ENCODE data around the gene BOD1.

The BOD1 gene

DNA sequence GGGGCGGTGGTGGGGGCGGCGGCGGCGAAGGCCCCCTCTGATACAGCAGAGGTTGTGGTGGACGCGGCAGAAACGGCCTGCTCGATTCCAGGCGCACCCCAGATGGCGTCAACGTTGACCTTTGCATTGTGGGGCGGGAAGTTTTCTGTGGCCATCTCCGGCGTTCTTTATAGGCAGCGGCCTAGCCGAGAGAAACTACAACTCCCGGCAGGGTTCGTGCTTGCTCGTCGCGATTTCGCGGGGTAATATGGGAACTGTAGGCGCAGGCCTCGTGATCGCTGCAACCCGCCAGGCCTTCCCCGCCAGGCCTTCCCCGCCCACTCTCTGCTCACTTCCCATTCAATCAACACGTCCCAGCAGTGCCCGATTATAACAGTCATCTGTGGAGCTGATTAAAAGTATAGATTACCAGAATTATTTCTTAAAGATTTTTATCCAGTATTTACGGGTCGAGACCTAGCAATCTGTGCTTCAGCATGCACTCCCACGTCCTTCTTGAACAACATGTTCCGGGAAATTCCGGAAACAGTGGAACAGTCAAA lies at the start of gene BOD1:
Gene BOD1, minus strand, starts transcription at position 74 of the 542 bp plus-strand sequence. CDS start 214 bp downstream, outside the sequence.
- H3K9me3 ChIP-seq (ENCODE audit: insufficient read depth, low read depth, low read length) = no peaks in the 10 kb centered on the region
- peaks cover 18% of the 10 kb centered on the region; the same call in 1 of the 2 replicates for H3K4me1 ChIP-seq (ENCODE audit: insufficient read depth, low read length)
- H3K36me3 ChIP-seq (ENCODE audit: insufficient read depth, low read depth, low read length) = peaks cover 22% of the 10 kb centered on the region
- no peaks in the 10 kb centered on the region for H3K27me3 ChIP-seq (ENCODE audit: insufficient read depth, low read length)
- H3K9ac ChIP-seq (ENCODE audit: low read depth, low read length) = peak within 1 kb of the TSS; percentile 91
- H3K27ac ChIP-seq (ENCODE audit: low read length) = peak within 1 kb of the TSS; percentile 4
- peak within 1 kb of the TSS; percentile 95 for H3K4me3 ChIP-seq (ENCODE audit: low read length)

DNA sequence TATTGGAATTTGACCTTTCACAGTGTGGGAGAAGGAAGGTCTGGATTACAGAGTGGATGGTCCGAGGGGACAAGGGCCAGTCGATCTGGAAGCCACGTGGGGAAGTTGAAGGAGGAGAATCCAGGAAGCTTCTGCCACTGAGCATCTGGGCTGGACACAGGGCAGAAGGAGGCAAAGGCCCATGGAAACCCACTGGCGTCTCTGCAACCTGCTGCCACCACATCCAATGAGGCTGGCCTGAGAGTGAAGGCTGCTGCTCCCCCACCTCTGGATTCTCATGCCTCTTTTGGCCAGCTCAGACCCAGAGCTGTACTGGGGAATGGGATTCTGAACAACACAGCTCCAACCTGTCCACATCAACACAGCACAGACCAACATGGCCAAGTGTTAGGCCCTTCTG lies 48.9 kb upstream of the BOD1 start:
- H3K27me3 ChIP-seq (ENCODE audit: insufficient read depth, low read length) = no peaks in the 10 kb centered on the region
- H3K36me3 ChIP-seq (ENCODE audit: insufficient read depth, low read depth, low read length) = no peaks in the 10 kb centered on the region
- peaks cover 2% of the 10 kb centered on the region; the same call in 1 of the 2 replicates for H3K9me3 ChIP-seq (ENCODE audit: insufficient read depth, low read depth, low read length)
- H3K4me1 ChIP-seq (ENCODE audit: insufficient read depth, low read length) = peaks cover 12% of the 10 kb centered on the region; the same call in 1 of the 2 replicates
- H3K4me3 ChIP-seq (ENCODE audit: low read length) = no peak overlapping the region
- no peak overlapping the region for H3K9ac ChIP-seq (ENCODE audit: low read depth, low read length)
- H3K27ac ChIP-seq (ENCODE audit: low read length) = no peak overlapping the region

DNA sequence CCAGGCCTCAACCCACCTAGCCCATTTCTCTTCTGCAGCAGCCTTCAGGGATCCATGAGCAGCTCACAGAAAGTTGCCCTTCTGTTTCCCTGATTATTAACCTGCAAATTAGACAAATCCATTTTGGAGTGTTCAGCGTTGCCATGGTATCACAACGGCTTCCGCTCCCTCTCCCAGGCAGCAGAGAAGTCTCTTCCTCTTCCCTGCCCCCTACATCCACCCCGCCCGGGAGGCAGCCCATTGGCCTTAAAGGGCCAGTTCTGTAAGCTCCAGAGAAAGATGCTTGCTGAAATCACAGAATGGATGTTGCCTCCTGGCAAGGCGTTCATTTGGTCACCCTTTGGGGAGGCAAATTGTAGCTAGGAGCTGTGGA lies 47.7 kb upstream of the BOD1 start:
- no peaks in the 10 kb centered on the region for H3K36me3 ChIP-seq (ENCODE audit: insufficient read depth, low read depth, low read length)
- H3K9ac ChIP-seq (ENCODE audit: low read depth, low read length) = no peak overlapping the region
- H3K4me1 ChIP-seq (ENCODE audit: insufficient read depth, low read length) = peaks cover 5% of the 10 kb centered on the region; the same call in 1 of the 2 replicates
- no peaks in the 10 kb centered on the region for H3K27me3 ChIP-seq (ENCODE audit: insufficient read depth, low read length)
- no peak overlapping the region for H3K27ac ChIP-seq (ENCODE audit: low read length)
- no peak overlapping the region for H3K4me3 ChIP-seq (ENCODE audit: low read length)
- peaks cover 2% of the 10 kb centered on the region; the same call in 1 of the 2 replicates for H3K9me3 ChIP-seq (ENCODE audit: insufficient read depth, low read depth, low read length)

DNA sequence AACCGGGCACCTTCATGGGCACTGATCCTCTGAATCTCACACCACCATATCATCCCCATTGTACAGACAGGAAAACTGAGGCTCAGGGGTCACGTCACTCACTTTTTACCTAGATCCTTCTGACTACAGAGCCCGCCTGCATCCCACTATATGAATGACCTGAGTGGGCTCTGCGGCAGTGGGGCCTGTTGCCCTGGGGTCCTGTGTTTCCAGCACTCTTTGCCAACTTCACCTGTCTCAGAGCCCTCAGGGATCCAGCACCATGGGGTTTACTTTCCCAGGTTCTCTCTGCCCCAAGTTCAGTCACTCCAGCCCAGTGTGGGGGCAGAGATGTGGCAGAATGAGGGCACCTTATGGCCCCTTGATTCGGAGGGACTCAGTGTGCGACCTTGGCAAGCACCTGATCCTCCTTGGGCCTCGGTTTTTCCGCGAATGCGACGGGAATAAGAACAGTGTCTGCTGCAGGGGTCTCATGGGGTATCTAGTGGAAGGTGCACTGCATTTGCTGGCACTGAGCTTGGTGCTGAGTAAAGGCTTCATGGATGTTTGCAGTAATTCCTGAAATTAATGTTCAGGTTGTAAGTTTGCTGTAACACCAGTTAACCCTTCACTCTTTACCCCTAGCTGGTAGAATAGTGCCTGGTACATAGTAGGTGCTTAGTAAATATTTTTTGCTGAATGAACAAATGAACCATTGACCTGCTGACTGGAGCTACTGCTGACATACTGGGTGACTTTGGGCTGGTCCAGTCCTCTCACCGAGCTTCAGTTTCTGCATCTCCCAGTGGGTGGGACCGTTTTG lies 47.1 kb upstream of the BOD1 start:
- H3K9ac ChIP-seq (ENCODE audit: low read depth, low read length) = no peak overlapping the region
- peaks cover 4% of the 10 kb centered on the region; the same call in 1 of the 2 replicates for H3K4me1 ChIP-seq (ENCODE audit: insufficient read depth, low read length)
- no peaks in the 10 kb centered on the region; the same call in 1 of the 2 replicates for H3K9me3 ChIP-seq (ENCODE audit: insufficient read depth, low read depth, low read length)
- H3K27me3 ChIP-seq (ENCODE audit: insufficient read depth, low read length) = no peaks in the 10 kb centered on the region
- no peak overlapping the region for H3K27ac ChIP-seq (ENCODE audit: low read length)
- no peaks in the 10 kb centered on the region for H3K36me3 ChIP-seq (ENCODE audit: insufficient read depth, low read depth, low read length)
- no peak overlapping the region for H3K4me3 ChIP-seq (ENCODE audit: low read length)

DNA sequence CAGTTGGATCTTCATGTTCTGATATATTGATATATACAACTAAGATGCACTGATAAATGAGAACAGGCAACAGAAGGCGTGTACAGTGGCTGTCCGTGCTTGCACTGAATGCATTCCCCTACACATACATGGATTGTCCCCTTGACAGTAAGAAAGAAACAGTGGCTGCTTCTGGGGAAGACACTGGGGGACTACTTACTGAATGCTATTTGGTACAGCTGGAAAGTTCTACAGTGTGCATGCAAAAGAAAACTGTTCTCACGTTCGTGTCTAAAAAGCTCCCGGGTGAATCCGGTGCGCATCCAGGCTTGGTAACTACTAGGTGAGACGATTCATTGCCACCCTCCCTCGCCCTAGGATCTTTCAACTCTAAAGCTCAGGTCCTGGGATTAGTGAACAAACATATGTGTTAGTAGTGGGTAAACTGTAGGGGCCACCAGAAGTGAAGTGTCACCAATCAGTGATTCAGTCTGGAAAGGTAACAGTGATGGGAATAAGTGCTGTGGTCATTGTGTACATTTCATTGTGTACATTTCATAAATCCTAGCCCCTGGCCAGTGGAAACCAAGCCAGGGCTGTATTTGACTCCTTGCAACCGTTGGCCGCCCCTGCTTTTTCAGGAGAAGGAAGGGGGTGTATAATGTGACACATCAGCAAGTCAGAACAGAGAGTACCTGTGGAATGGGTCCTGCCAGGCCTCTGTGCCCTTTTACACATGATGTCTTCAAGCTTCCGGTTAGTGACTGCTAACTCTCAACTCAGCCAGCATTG lies 46.3 kb upstream of the BOD1 start:
- no peaks in the 10 kb centered on the region for H3K36me3 ChIP-seq (ENCODE audit: insufficient read depth, low read depth, low read length)
- no peak overlapping the region for H3K4me3 ChIP-seq (ENCODE audit: low read length)
- H3K4me1 ChIP-seq (ENCODE audit: insufficient read depth, low read length) = peaks cover 4% of the 10 kb centered on the region; the same call in 1 of the 2 replicates
- H3K9me3 ChIP-seq (ENCODE audit: insufficient read depth, low read depth, low read length) = no peaks in the 10 kb centered on the region
- H3K27me3 ChIP-seq (ENCODE audit: insufficient read depth, low read length) = no peaks in the 10 kb centered on the region
- H3K9ac ChIP-seq (ENCODE audit: low read depth, low read length) = no peak overlapping the region
- H3K27ac ChIP-seq (ENCODE audit: low read length) = no peak overlapping the region

DNA sequence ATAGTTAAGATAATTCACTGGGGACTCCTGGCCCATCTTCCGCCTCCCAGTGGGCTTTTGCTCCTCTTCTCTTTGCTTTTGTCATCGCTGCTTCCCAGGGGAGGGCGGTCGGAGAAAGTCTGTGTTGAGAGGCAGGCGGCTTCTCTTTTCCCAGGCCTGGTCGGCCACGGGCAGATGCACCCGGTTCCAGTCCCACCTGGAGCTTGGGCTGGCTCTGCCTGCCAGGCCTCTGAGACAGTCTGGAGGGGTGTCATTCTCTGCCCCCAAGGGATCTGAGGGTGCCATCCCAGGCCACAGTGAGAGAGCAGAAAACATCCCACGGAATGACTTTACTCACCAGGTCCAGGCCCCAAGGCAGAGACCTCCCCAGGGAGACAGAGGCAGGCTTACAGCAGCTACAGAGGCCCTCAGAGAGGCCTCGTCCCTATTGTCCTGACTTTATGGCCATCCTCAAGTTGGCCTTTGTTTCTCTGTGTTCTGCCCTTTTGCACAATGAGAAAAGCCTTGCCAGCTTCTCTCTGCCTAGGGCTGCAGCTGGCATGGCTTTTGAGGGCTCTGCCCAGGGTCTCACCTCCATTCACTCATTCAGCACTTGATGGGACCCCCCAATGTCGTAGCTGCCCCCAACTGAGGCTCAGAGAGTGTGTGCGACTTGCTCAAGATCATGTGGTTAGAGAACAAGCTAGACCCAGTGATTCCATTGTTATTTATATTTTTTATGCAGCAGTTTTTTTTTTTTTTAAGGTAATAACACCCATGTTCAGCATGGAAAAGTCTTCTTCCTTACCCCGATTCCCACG lies 44.2 kb upstream of the BOD1 start:
- no peak overlapping the region for H3K4me3 ChIP-seq (ENCODE audit: low read length)
- no peaks in the 10 kb centered on the region for H3K27me3 ChIP-seq (ENCODE audit: insufficient read depth, low read length)
- H3K27ac ChIP-seq (ENCODE audit: low read length) = no peak overlapping the region
- H3K4me1 ChIP-seq (ENCODE audit: insufficient read depth, low read length) = peaks cover 4% of the 10 kb centered on the region; the same call in 1 of the 2 replicates
- no peaks in the 10 kb centered on the region for H3K36me3 ChIP-seq (ENCODE audit: insufficient read depth, low read depth, low read length)
- no peaks in the 10 kb centered on the region for H3K9me3 ChIP-seq (ENCODE audit: insufficient read depth, low read depth, low read length)
- no peak overlapping the region for H3K9ac ChIP-seq (ENCODE audit: low read depth, low read length)

DNA sequence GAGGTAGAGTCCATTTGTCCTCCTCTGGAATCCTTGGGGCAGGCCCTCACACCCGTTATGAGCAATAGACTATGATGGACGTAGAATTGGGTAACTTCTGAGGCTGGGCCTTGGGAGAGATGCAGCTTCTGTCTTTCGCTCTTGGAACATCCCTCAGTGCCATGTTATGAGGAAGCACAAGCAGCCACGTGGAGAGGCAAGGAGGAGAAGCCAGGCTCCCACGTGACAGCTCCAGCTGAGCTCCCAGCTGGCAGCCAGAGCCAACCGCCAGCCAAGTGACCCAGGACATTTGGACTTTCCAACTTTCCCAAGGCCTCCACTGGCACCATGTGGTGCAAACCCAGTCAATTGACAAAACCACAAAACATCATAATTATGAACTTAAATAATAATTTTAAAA lies 43.0 kb upstream of the BOD1 start:
- Histone ChIP-seq H3K9ac (ENCODE audit: low read depth, low read length) (no peak overlapping the region), H3K36me3 (ENCODE audit: insufficient read depth, low read depth, low read length) (no peaks in the 10 kb centered on the region), H3K9me3 (ENCODE audit: insufficient read depth, low read depth, low read length) (peaks cover 5% of the 10 kb centered on the region; the same call in 1 of the 2 replicates), H3K27me3 (ENCODE audit: insufficient read depth, low read length) (no peaks in the 10 kb centered on the region), H3K27ac (ENCODE audit: low read length) (no peak overlapping the region), H3K4me3 (ENCODE audit: low read length) (no peak overlapping the region), H3K4me1 (ENCODE audit: insufficient read depth, low read length) (peaks cover 4% of the 10 kb centered on the region; the same call in 1 of the 2 replicates)

DNA sequence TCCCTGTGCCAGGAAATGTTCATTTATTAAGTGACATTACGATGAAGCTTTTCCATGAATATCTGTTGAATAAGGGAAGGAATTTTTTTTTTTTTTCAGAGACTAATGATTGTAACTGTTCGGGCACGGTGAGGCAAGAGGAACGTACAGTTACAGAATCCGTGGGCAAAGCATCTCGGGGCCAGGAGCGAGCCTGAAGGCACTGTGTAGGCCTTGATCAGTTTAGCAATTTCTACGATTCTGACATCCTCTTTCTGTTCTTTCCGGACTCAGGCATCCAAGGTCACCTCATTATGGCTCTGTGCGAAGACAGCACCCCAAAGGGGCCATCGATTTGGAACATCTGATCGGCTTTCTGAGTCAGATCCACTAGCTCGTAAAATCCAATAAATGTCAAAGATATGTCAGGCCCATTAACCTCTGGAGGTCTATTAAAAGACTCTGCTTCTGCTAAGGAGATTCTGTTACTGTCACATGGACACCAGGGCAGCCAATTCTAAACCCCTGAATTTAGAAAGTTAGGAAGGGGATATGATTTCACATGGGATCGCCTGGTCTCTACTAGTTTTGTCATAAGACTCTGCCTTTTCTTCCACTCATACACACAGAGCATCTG lies 41.4 kb upstream of the BOD1 start:
- Histone ChIP-seq H3K4me3 (ENCODE audit: low read length) (no peak overlapping the region), H3K36me3 (ENCODE audit: insufficient read depth, low read depth, low read length) (no peaks in the 10 kb centered on the region), H3K9me3 (ENCODE audit: insufficient read depth, low read depth, low read length) (peaks cover 20% of the 10 kb centered on the region; the same call in 1 of the 2 replicates), H3K27me3 (ENCODE audit: insufficient read depth, low read length) (no peaks in the 10 kb centered on the region), H3K27ac (ENCODE audit: low read length) (no peak overlapping the region), H3K4me1 (ENCODE audit: insufficient read depth, low read length) (peaks cover 4% of the 10 kb centered on the region; the same call in 1 of the 2 replicates), H3K9ac (ENCODE audit: low read depth, low read length) (no peak overlapping the region)

DNA sequence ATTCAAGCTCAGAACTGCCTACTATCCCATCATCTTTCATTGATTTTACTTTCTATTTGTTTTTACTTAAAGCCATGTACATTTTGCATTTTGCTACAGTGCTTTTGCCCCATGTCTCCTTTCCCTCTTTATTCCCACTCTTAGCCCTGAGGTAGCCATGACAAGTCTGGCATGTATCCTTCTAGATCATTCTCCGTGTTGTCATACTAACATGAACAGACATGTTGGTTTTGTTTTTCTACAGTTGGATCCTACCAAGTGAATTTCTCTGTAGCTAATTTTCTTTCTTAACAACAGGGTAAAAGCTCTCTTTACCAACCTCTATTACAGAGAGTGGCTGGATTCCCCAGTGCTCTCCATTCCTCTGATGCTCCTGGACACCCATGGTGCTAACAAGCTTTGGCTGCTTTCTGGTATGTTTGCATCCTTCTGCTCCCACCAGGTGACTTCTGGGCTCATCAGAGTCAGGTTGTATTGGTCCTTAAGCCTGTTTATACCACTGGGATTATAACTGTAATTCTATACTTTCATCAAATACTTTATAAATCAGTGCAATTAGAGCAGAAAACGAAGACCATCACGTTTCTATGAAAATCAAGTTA lies 38.8 kb upstream of the BOD1 start:
- Histone ChIP-seq H3K27me3 (ENCODE audit: insufficient read depth, low read length) (no peaks in the 10 kb centered on the region), H3K4me1 (ENCODE audit: insufficient read depth, low read length) (peaks cover 1% of the 10 kb centered on the region; the same call in 1 of the 2 replicates), H3K9me3 (ENCODE audit: insufficient read depth, low read depth, low read length) (peaks cover 26% of the 10 kb centered on the region; the same call in 1 of the 2 replicates), H3K4me3 (ENCODE audit: low read length) (no peak overlapping the region), H3K27ac (ENCODE audit: low read length) (no peak overlapping the region), H3K36me3 (ENCODE audit: insufficient read depth, low read depth, low read length) (no peaks in the 10 kb centered on the region), H3K9ac (ENCODE audit: low read depth, low read length) (no peak overlapping the region)

DNA sequence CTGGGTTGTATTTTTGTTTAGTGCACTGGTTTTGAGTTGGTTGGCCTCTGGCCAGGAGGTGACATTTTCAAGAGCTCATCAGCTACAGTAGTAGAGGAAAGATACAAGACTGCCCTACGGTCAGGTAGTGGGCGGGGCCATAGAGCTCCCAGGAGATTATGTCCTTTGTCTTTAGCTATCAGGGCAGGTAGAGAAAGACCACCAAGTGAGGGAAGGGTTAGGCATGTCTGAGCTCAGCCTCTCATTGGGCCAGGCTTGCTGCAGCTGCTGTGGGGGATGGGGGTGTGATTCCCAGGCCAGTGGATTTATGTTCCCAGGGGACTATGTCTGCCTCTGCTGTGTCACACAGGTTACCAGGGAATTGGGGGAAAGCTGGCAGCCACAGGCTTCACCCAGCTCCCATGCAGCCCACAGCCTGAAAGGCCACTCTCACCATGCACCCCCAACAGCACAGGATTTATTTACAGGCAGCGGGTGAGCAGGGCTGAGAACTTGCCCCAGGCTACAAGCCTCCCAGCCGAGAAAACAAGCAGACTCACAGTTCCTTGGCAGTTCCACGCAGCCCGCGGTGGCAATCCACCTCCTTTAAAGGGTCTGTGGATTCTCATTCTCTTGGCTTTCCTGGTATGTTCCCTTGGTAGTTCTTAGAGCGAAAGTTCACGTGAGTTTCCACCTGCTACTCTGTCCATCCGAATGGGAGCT lies 37.5 kb upstream of the BOD1 start:
- Histone ChIP-seq H3K27me3 (ENCODE audit: insufficient read depth, low read length) (no peaks in the 10 kb centered on the region), H3K4me1 (ENCODE audit: insufficient read depth, low read length) (no peaks in the 10 kb centered on the region), H3K36me3 (ENCODE audit: insufficient read depth, low read depth, low read length) (no peaks in the 10 kb centered on the region), H3K4me3 (ENCODE audit: low read length) (no peak overlapping the region), H3K9me3 (ENCODE audit: insufficient read depth, low read depth, low read length) (peaks cover 26% of the 10 kb centered on the region; the same call in 1 of the 2 replicates), H3K27ac (ENCODE audit: low read length) (no peak overlapping the region), H3K9ac (ENCODE audit: low read depth, low read length) (no peak overlapping the region)
